ENCODE data around the gene LSM14A.
"Not testable (repeated sequence)": the region's sequence is repeated elsewhere in the genome, so short reads cannot be mapped to it uniquely, and the experiment has no call there.

Gene LSM14A

GRCh38 chr19:34228762-34229161, 56.5 kb downstream of the LSM14A start:
- DNase-seq (ENCODE audit: low read depth, low spot score) = no peak

- no peak for DNase-seq (ENCODE audit: low read depth, low spot score)
These were observed 57.4 kb downstream of the LSM14A start for GRCh38 chr19:34229721-34230120.

- DNase-seq (ENCODE audit: low read depth, low spot score) = no peak
These were observed 58.5 kb downstream of the LSM14A start for GRCh38 chr19:34230820-34231219.

GRCh38 chr19:34231439-34231838, 59.1 kb downstream of the LSM14A start:
- no peak for DNase-seq (ENCODE audit: low read depth, low spot score)

GRCh38 chr19:34232566-34233481, 60.5 kb downstream of the LSM14A start:
- DNase-seq (ENCODE audit: low read depth, low spot score) = no peak

- DNase-seq (ENCODE audit: low read depth, low spot score) = no peak
These were observed 63.2 kb downstream of the LSM14A start for GRCh38 chr19:34235425-34235940.

- DNase-seq (ENCODE audit: low read depth, low spot score) = no peak
These were observed 64.0 kb downstream of the LSM14A start for GRCh38 chr19:34236035-34236987.

GRCh38 chr19:34237283-34237682, 65.0 kb downstream of the LSM14A start:
- DNase-seq (ENCODE audit: low read depth, low spot score) = no peak

GRCh38 chr19:34237939-34238338, 65.6 kb downstream of the LSM14A start:
- no peak for DNase-seq (ENCODE audit: low read depth, low spot score)

- DNase-seq (ENCODE audit: low read depth, low spot score) = no peak
These were observed 69.4 kb downstream of the LSM14A start for GRCh38 chr19:34241513-34242337.

- DNase-seq (ENCODE audit: low read depth, low spot score) = not testable (repeated sequence)
These were observed 71.0 kb downstream of the LSM14A start for GRCh38 chr19:34243138-34243875.

- no peak for DNase-seq (ENCODE audit: low read depth, low spot score)
These were observed 71.7 kb downstream of the LSM14A start for GRCh38 chr19:34243876-34244578.

GRCh38 chr19:34244611-34245299, 72.5 kb downstream of the LSM14A start:
- no peak for DNase-seq (ENCODE audit: low read depth, low spot score)

- DNase-seq (ENCODE audit: low read depth, low spot score) = peak; percentile 64
These were observed 74.0 kb downstream of the LSM14A start for GRCh38 chr19:34246340-34246739.

GRCh38 chr19:34248941-34249340, 76.6 kb downstream of the LSM14A start:
- DNase-seq (ENCODE audit: low read depth, low spot score) = no peak

GRCh38 chr19:34253167-34253566, 80.9 kb downstream of the LSM14A start:
- DNase-seq (ENCODE audit: low read depth, low spot score) = not testable (repeated sequence)

GRCh38 chr19:34253681-34254045, 81.4 kb downstream of the LSM14A start:
- not testable (repeated sequence) for DNase-seq (ENCODE audit: low read depth, low spot score)

- DNase-seq (ENCODE audit: low read depth, low spot score) = no peak
These were observed 81.9 kb downstream of the LSM14A start, which contains the start of gene GARRE1 for GRCh38 chr19:34254046-34254697. GARRE1 (plus strand) TSS chr19:34254554; CDS start chr19:34300474, 45,920 bp downstream.

All from brain pericyte (primary cell).